SK-N-SH (cell line): ENCODE measurements around the gene PUSL1. TPM values are rescaled to one million over a fixed set of nuclear protein-coding genes. Genes with fewer than 3 reads are reported as not detected.
A peak's percentile ranks its signal among the peaks of the same experiment; 100 is the strongest.

Experiments
- CTCF ChIA-PET: fragments of 300-600, 350-600 bp; formaldehyde crosslinking; extraction: SDS; loops from one replicate; lab custom pipeline; 2021; lab: Yijun Ruan, JAX
- POLR2A ChIA-PET: fragments of 350-600 bp; sonication (Branson Sonifier 250); formaldehyde crosslinking; extraction: SDS; loops from one replicate; lab custom pipeline; 2020; ENCODE audit warnings: antibody characterized with exemption, inconsistent platforms; lab: Yijun Ruan, JAX
- DNase-seq: peaks from one replicate; pipeline ENCODE4 v3.0.0; 2012
- H2AFZ ChIP-seq: fragments of 200-600 bp; sonication (generic); 2 replicates; pipeline ENCODE4 v1.8.1; 2016; ENCODE audit warnings: antibody characterized with exemption, mild to moderate bottlenecking, low read depth
- H3F3A ChIP-seq: fragments of 200-600 bp; sonication (generic); replicated peaks from 2 replicates; pipeline ENCODE3; 2016; ENCODE audit warnings: antibody characterized with exemption, mild to moderate bottlenecking; ENCODE audit not compliant: insufficient read depth
- H3K27ac ChIP-seq, 2 experiments: fragments of 200-500 bp in 1 of 2; fragments of 200-600 bp in 1 of 2; sonication (Bioruptor generic) in 1 of 2; sonication (generic), shearing (Covaris generic) in 1 of 2; 2 replicates each; pipeline versions ENCODE4 v1.5.1 to v1.6.1; 2014 to 2016; ENCODE audit warnings: low read depth in 2 of 2, inconsistent platforms in 1 of 2, low read length in 1 of 2, mild to moderate bottlenecking in 1 of 2, mixed read lengths in 1 of 2
- H3K27me3 ChIP-seq: fragments of 200-600 bp; sonication (generic), shearing (Covaris generic); 2 replicates; pipeline ENCODE4 v1.6.1; 2016; ENCODE audit warnings: mixed run types; ENCODE audit not compliant: insufficient read depth
- H3K36me3 ChIP-seq, 2 experiments: fragments of 200-500 bp in 1 of 2; fragments of 200-600 bp in 1 of 2; sonication (Bioruptor generic) in 1 of 2; sonication (generic) in 1 of 2; replicated peaks in 1 of 2; 2 replicates each; pipeline versions ENCODE3 to v1.5.1; 2014 to 2016; ENCODE audit warnings: low read length in 1 of 2, mild to moderate bottlenecking in 1 of 2; ENCODE audit not compliant: insufficient read depth in 2 of 2, control insufficient read depth in 1 of 2
- H3K4me1 ChIP-seq, 2 experiments: fragments of 200-500 bp in 1 of 2; fragments of 200-600 bp in 1 of 2; sonication (Bioruptor generic) in 1 of 2; sonication (generic), shearing (Covaris generic) in 1 of 2; 2 replicates each; pipeline versions ENCODE4 v1.5.1 to v1.6.1; 2014 to 2016; ENCODE audit warnings: low read depth in 1 of 2, low read length in 1 of 2, mixed run types in 1 of 2; ENCODE audit not compliant: insufficient read depth in 2 of 2, control insufficient read depth in 1 of 2
- H3K4me2 ChIP-seq: fragments of 200-600 bp; sonication (generic), shearing (Covaris generic); 2 replicates; pipeline ENCODE4 v1.6.1; 2017; ENCODE audit warnings: mixed run types
- H3K4me3 ChIP-seq, 2 experiments: fragments of 200-500 bp in 1 of 2; fragments of 200-600 bp in 1 of 2; sonication (Bioruptor generic) in 1 of 2; sonication (generic), shearing (Covaris generic) in 1 of 2; 2 replicates each; pipeline versions ENCODE4 v1.5.1 to v1.8.1; 2014 to 2016; ENCODE audit warnings: low read depth in 2 of 2, inconsistent platforms in 1 of 2, low read length in 1 of 2, mild to moderate bottlenecking in 1 of 2, mixed read lengths in 1 of 2, moderate library complexity in 1 of 2
- H3K79me2 ChIP-seq: fragments of 200-600 bp; sonication (generic); 2 replicates; pipeline ENCODE4 v1.8.1; 2017; ENCODE audit warnings: mild to moderate bottlenecking; ENCODE audit not compliant: insufficient read depth
- H3K9ac ChIP-seq: fragments of 200-600 bp; sonication (generic); 2 replicates; pipeline ENCODE4 v1.6.1; 2017; ENCODE audit warnings: mixed run types
- H3K9me2 ChIP-seq: fragments of 200-600 bp; sonication (generic); 2 replicates; pipeline ENCODE4 v1.6.1; 2017; ENCODE audit warnings: mixed run types
- H3K9me3 ChIP-seq: fragments of 200-600 bp; sonication (generic); 2 replicates; pipeline ENCODE4 v1.6.1; 2017; ENCODE audit warnings: mixed run types, mild to moderate bottlenecking, moderate library complexity
- H4K20me1 ChIP-seq: fragments of 200-600 bp; sonication (generic); 2 replicates; pipeline ENCODE4 v1.6.1; 2017; ENCODE audit warnings: mild to moderate bottlenecking, mixed run types; ENCODE audit not compliant: insufficient read depth
- EZH2phosphoT487 ChIP-seq: fragments of 200-600 bp; sonication (generic); IDR thresholded peaks from 2 replicates; pipeline ENCODE4 v1.6.1; 2017; ENCODE audit warnings: low read depth, mixed run types, mild to moderate bottlenecking, antibody characterized with exemption, moderate library complexity, borderline replicate concordance
- FOXJ3 ChIP-seq: sonication (generic); formaldehyde crosslinking; IDR thresholded peaks from 2 replicates; pipeline ENCODE4 v1.5.1; 2020; ENCODE audit warnings: mild to moderate bottlenecking, missing genetic modification reagents
- GABPA ChIP-seq: IDR thresholded peaks from 2 replicates; pipeline ENCODE4 v1.4.0; 2012; ENCODE audit warnings: low read depth, mild to moderate bottlenecking
- GATA2 ChIP-seq: sonication (generic); formaldehyde crosslinking; IDR thresholded peaks from 2 replicates; pipeline ENCODE4 v1.5.0; 2020; ENCODE audit warnings: mild to moderate bottlenecking, missing genetic modification reagents
- JUND ChIP-seq: IDR thresholded peaks from 2 replicates; pipeline ENCODE4 v1.4.0; 2012
- MXI1 ChIP-seq: IDR thresholded peaks from 2 replicates; pipeline ENCODE4 v1.6.1; 2012; ENCODE audit warnings: mild to moderate bottlenecking, low read depth, low read length, improper control_type of control experiment
- RCOR1 ChIP-seq: fragments of 150-350 bp; IDR thresholded peaks from 2 replicates; pipeline ENCODE4 v1.6.1; 2017; ENCODE audit warnings: antibody characterized with exemption, low read length
- REST ChIP-seq: IDR thresholded peaks from 2 replicates; pipeline ENCODE4 v1.6.1; 2012; ENCODE audit warnings: mild to moderate bottlenecking, low read depth, low read length, moderate library complexity
- RFX5 ChIP-seq: IDR thresholded peaks from 2 replicates; pipeline ENCODE4 v1.6.1; 2012; ENCODE audit warnings: mild to moderate bottlenecking, improper control_type of control experiment, low read length
- SIN3A ChIP-seq: IDR thresholded peaks from 2 replicates; pipeline ENCODE4 v1.6.1; 2012; ENCODE audit warnings: low read depth, mild to moderate bottlenecking, low read length, moderate library complexity, borderline replicate concordance
- SMC3 ChIP-seq: IDR thresholded peaks from 2 replicates; pipeline ENCODE4 v1.6.1; 2012; ENCODE audit warnings: low read depth, low read length, improper control_type of control experiment
- TEAD4 ChIP-seq: IDR thresholded peaks from 2 replicates; pipeline ENCODE4 v1.4.0; 2012; ENCODE audit warnings: mild to moderate bottlenecking, borderline replicate concordance; ENCODE audit not compliant: insufficient read depth
- YY1 ChIP-seq: IDR thresholded peaks from 2 replicates; pipeline ENCODE4 v1.4.0; 2012; ENCODE audit warnings: low read depth, mild to moderate bottlenecking
- WGBS: methylation state at CpG from one replicate; pipeline ENCODE4 v1.1.6; 2017; ENCODE audit warnings: low lambda C conversion rate; 5-methylcytosine and 5-hydroxymethylcytosine counted together
- polyA plus RNA-seq, 3 experiments: library from polyadenylated mRNA; depleted of rRNA; stranded (reverse); fragments of >200 nt; gene quantifications; 2 replicates each; pipeline ENCODE4 v1.2.3, GENCODE V29; 2012

The PUSL1 gene
- polyA plus RNA-seq, 1 of the 3 experiments (the other 2 are of a cell fraction), result 19.0 TPM

GRCh38 chr1:1334835-1335234 lies 26.4 kb downstream of the PUSL1 start:
- POLR2A ChIA-PET, result no interaction called here
- Histone ChIP-seq H3K4me3 (no peak overlapping the region), H4K20me1 (no peaks in the 10 kb centered on the region), H2AFZ (no peak overlapping the region), H3K27ac (no peak overlapping the region), H3K4me2 (no peak overlapping the region), H3K36me3 (peaks cover 0 to 17% of the 10 kb centered on the region in 2 experiments), H3K4me1 (peaks cover 0 to 15% of the 10 kb centered on the region in 2 experiments; a peak in 1 of 4 replicates), H3K27me3 (no peaks in the 10 kb centered on the region), H3K9me2 (no peaks in the 10 kb centered on the region), H3K79me2 (no peaks in the 10 kb centered on the region), H3K9me3 (no peaks in the 10 kb centered on the region), H3K9ac (no peak overlapping the region), H3F3A (no peaks in the 10 kb centered on the region)
- CTCF ChIA-PET, result interaction anchor here (1.5 to 3.6 kb wide), 2 partner anchors 9 to 30 kb away, joined by 3 to 16 read pairs; no protein-coding TSS in a partner anchor
- DNase-seq, result no peak
- peak; percentile 94 for TF ChIP-seq REST
- TF ChIP-seq YY1, result no peak
- whole genome bisulfite sequencing, result 98% methylated on average over 8 of the region's 11 CpGs

GRCh38 chr1:1335283-1335682 lies 26.9 kb downstream of the PUSL1 start:
- Histone ChIP-seq H3F3A (no peaks in the 10 kb centered on the region), H3K79me2 (no peaks in the 10 kb centered on the region), H3K9ac (no peak overlapping the region), H3K4me1 (peaks cover 0 to 10% of the 10 kb centered on the region in 2 experiments; a peak in 1 of 4 replicates), H3K9me2 (no peaks in the 10 kb centered on the region), H3K27ac (no peak overlapping the region), H3K27me3 (no peaks in the 10 kb centered on the region), H3K4me2 (no peak overlapping the region), H3K36me3 (peaks cover 0 to 20% of the 10 kb centered on the region in 2 experiments), H4K20me1 (no peaks in the 10 kb centered on the region; the same call in 1 of the 2 replicates), H3K4me3 (no peak overlapping the region), H2AFZ (no peak overlapping the region), H3K9me3 (no peaks in the 10 kb centered on the region)
- no peak for TF ChIP-seq SMC3
- TF ChIP-seq TEAD4, result no peak
- WGBS, result 91% methylated on average over 13 of the region's 16 CpGs
- DNase-seq, result no peak
- ChIA-PET CTCF (interaction anchor here (1.5 to 3.6 kb wide), 3 partner anchors 9 to 30 kb away, joined by 3 to 16 read pairs (median 8); no protein-coding TSS in a partner anchor), POLR2A (no interaction called here)

GRCh38 chr1:1335792-1336248 lies 27.4 kb downstream of the PUSL1 start:
- CTCF ChIA-PET, result interaction anchor here (1.0 to 3.6 kb wide), 3 partner anchors 8 to 16 kb away, joined by 3 to 16 read pairs (median 8); no protein-coding TSS in a partner anchor
- no peak overlapping the region for H3K4me3 ChIP-seq
- peaks cover 0 to 5% of the 10 kb centered on the region in 2 experiments; a peak in 1 of 4 replicates for H3K4me1 ChIP-seq
- POLR2A ChIA-PET, result no interaction called here
- peaks cover 0 to 20% of the 10 kb centered on the region in 2 experiments for H3K36me3 ChIP-seq
- H2AFZ ChIP-seq, result no peak overlapping the region
- WGBS, result 91% methylated on average over 8 of the region's 21 CpGs
- H3K4me2 ChIP-seq, result no peak overlapping the region
- H3K79me2 ChIP-seq, result no peaks in the 10 kb centered on the region
- H3K9ac ChIP-seq, result no peak overlapping the region
- H4K20me1 ChIP-seq, result peaks cover 2% of the 10 kb centered on the region; the same call in 1 of the 2 replicates
- H3K9me3 ChIP-seq, result no peaks in the 10 kb centered on the region
- DNase-seq, result no peak
- no peaks in the 10 kb centered on the region for H3F3A ChIP-seq
- no peaks in the 10 kb centered on the region for H3K27me3 ChIP-seq
- no peak overlapping the region for H3K27ac ChIP-seq
- H3K9me2 ChIP-seq, result no peaks in the 10 kb centered on the region
- TF ChIP-seq RFX5, result no peak
- no peak for TF ChIP-seq MXI1
- TF ChIP-seq GABPA, result no peak
- no peak for TF ChIP-seq RCOR1
- TF ChIP-seq FOXJ3, result no peak
- no peak for TF ChIP-seq SIN3A
- no peak for TF ChIP-seq EZH2phosphoT487
- TF ChIP-seq GATA2 (CRISPR knock-in tag), result no peak
- no peak for TF ChIP-seq SMC3
- no peak for TF ChIP-seq JUND
- no peak for TF ChIP-seq REST
